Activated T-helper 1 cell treated with anti-CD3 and anti-CD28 coated beads, Interleukin-12 subunit alpha, Interleukin-12 subunit beta, Interleukin-2, Interleukin-4 antibody, amounts not matched to agents 30 ng/mL and 10 ng/mL and 1 ng/mL, durations not matched to agents 14 hours and 24 hours and 36 hours (primary cell): Measurements from ENCODE around the gene DNER. TPM values are rescaled to one million over a fixed set of nuclear protein-coding genes. Genes with fewer than 3 reads are reported as not detected.

Source experiments
- DNase-seq: peaks from one replicate; pipeline ENCODE4 v3.0.0; 2021; ENCODE audit warnings: low spot score
- H3K27ac Mint-ChIP-seq: one replicate; pipeline ENCODE4 v1.8.0; 2021; ENCODE audit warnings: mild to moderate bottlenecking, mixed read lengths
- H3K27me3 Mint-ChIP-seq: one replicate; pipeline ENCODE4 v1.8.0; 2022; ENCODE audit warnings: mild to moderate bottlenecking, moderate library complexity, mixed read lengths; ENCODE audit not compliant: insufficient read depth
- H3K36me3 Mint-ChIP-seq: one replicate; pipeline ENCODE4 v1.8.0; 2021; ENCODE audit warnings: low read depth, mixed read lengths
- H3K4me1 Mint-ChIP-seq: one replicate; pipeline ENCODE4 v1.8.0; 2021; ENCODE audit warnings: low read depth, mixed read lengths
- H3K4me3 Mint-ChIP-seq: one replicate; pipeline ENCODE4 v1.8.0; 2021; ENCODE audit warnings: mild to moderate bottlenecking, moderate library complexity, mixed read lengths
- H3K9me3 Mint-ChIP-seq: one replicate; pipeline ENCODE4 v1.8.0; 2021; ENCODE audit warnings: mixed read lengths
- intact Hi-C: fragments of 100-400 bp; cut with micrococcal nuclease; formaldehyde crosslinking; loops from one replicate; pipeline ENCODE4 v1.15.1; 2024
- total RNA-seq: library from RNA; stranded (reverse); gene quantifications from 2 replicates; pipeline ENCODE4 v1.2.3, GENCODE V29; 2022

The DNER gene
- total RNA-seq, 1 donor from 2014 or later = not detected

DNA sequence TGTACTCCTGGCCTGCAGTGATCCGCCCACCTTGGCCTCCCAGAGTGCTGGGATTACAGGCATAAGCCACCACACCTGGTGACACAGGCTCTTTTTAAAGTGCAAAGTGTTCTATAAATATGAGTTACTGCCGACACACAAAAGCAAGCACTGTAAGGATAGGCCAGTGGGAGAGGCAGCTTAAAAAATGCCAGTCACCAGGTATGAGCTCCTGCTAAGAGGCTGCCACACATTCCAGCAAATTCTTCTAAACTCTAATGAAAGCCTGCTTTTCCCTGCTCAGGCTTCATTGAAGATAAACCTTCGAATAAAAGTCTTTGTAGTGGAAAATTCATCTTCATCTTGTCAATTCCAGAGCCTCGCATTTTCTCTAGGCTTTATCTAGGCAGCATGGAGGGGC, 240.2 kb downstream of the DNER start:
- Mint-ChIP-seq H3K4me3 (no peak overlapping the region), H3K36me3 (no peaks in the 10 kb centered on the region), H3K9me3 (no peaks in the 10 kb centered on the region), H3K27ac (no peak overlapping the region), H3K4me1 (no peaks in the 10 kb centered on the region), H3K27me3 (no peaks in the 10 kb centered on the region)
- DNase-seq = no peak
- intact Hi-C loops = no loop called here

DNA sequence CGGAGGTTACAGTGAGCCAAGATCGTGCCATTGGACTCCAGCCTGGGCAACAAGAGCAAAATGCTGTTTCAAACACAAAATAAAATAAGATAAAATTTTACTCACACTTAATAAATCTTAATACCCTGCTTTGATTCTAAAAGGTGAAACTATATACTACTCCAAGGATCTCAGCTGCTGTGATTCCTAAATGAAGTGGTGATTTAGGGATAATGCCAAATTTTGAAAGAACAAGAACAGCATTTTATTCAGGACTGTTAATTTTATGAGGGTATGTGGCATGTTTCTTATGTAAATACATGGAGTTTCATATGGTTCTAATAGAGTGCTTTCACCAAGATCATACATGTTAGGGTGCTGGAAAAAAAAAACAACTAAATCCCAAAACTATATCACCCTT, 243.6 kb downstream of the DNER start:
- H3K9me3 Mint-ChIP-seq = peaks cover 4% of the 10 kb centered on the region
- no peak for DNase-seq
- no peaks in the 10 kb centered on the region for H3K27me3 Mint-ChIP-seq
- H3K4me1 Mint-ChIP-seq = no peaks in the 10 kb centered on the region
- intact Hi-C loops = no loop called here
- H3K36me3 Mint-ChIP-seq = no peaks in the 10 kb centered on the region
- no peak overlapping the region for H3K27ac Mint-ChIP-seq
- H3K4me3 Mint-ChIP-seq = no peak overlapping the region

GRCh38 chr2:229467783-229468182, 246.6 kb downstream of the DNER start:
- Mint-ChIP-seq H3K9me3 (peaks cover 9% of the 10 kb centered on the region), H3K27me3 (no peaks in the 10 kb centered on the region), H3K4me3 (no peak overlapping the region), H3K36me3 (no peaks in the 10 kb centered on the region), H3K27ac (no peak overlapping the region), H3K4me1 (no peaks in the 10 kb centered on the region)
- intact Hi-C loops = no loop called here
- no peak for DNase-seq

DNA sequence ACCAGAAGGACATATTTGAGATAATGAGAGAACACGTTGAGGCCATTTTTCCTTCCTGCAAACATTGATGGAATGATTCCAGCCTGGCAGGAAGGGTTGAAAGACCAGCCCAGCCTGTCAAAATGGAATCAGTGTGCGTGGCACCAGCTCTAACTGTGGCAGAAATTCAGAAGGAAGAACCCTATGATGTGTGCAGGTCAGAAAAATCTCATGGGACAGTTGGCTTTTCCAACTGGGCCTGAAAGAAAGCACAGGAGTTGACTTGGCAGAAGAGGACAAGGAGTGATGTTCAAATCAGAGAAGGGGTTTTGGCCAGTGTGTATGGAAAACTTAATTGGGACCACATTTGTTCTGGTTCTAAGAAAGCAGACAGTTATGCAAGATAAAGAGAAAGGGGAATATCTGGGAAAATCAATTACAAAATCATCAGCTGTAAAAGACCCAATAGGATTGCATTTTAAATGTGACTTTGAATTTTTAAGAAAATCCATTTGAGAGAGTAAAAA, 250.5 kb downstream of the DNER start:
- no peak for DNase-seq
- Mint-ChIP-seq H3K27ac (no peak overlapping the region), H3K9me3 (peaks cover 9% of the 10 kb centered on the region), H3K36me3 (no peaks in the 10 kb centered on the region), H3K27me3 (no peaks in the 10 kb centered on the region), H3K4me1 (no peaks in the 10 kb centered on the region), H3K4me3 (no peak overlapping the region)
- intact Hi-C loops = no loop called here

DNA sequence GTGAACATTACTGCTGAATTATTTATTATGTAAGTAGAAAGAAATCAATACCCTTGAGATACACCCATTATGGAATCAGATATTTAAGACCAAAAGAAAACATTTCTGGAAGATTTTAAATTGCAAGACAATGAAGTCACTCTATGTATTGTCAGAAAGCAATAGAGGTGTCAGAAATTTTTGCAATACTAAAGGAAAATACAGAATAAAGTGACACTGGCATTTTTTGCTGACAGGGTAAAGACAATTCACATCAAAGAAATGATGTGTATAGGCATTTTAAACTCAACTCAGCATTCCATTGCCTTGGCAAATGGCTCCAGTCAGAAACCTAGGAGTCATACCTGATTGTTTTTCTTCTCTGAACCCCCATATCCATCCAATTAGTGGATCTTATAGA, 252.2 kb downstream of the DNER start:
- no peaks in the 10 kb centered on the region for H3K27me3 Mint-ChIP-seq
- intact Hi-C loops = no loop called here
- no peak for DNase-seq
- peaks cover 9% of the 10 kb centered on the region for H3K9me3 Mint-ChIP-seq
- H3K4me1 Mint-ChIP-seq = no peaks in the 10 kb centered on the region
- no peak overlapping the region for H3K4me3 Mint-ChIP-seq
- no peak overlapping the region for H3K27ac Mint-ChIP-seq
- no peaks in the 10 kb centered on the region for H3K36me3 Mint-ChIP-seq

GRCh38 chr2:229456091-229456490, 258.3 kb downstream of the DNER start:
- no peak overlapping the region for H3K4me3 Mint-ChIP-seq

DNA sequence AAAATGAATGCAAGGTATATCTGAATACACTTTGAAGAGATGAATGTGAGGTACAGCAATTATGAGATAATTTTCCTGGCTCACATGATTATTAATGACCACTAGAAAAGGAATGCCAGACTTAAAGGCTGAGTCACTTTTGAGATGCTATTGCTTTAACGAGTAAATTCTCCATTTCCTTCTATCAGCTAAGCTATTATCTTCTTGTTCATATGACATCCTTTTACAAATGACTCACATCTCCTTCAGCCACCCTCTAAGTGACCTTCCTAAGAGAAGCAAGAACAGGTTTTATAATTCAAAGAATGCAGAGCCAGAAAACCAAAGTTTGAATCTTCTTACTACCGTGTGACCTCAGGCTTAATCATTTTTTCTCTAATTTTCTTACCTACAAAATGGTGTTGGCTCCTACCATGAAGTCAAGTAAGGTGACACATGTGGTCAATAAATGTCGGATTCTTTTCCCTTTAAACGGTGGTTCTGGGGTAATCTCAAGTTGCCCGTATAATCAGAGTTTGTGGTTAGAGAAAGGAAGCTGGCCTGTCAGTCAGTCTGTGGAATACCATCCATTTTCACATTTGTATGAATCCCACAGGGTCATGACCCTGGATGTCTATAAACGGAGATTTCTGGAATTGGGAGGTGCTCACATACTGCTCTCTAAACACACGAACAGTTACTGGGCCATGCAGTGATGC, 259.3 kb downstream of the DNER start:
- no peaks in the 10 kb centered on the region for H3K36me3 Mint-ChIP-seq
- H3K27me3 Mint-ChIP-seq = no peaks in the 10 kb centered on the region
- intact Hi-C loops = no loop called here
- no peak overlapping the region for H3K4me3 Mint-ChIP-seq
- no peak overlapping the region for H3K27ac Mint-ChIP-seq
- no peak for DNase-seq
- H3K4me1 Mint-ChIP-seq = no peaks in the 10 kb centered on the region
- no peaks in the 10 kb centered on the region for H3K9me3 Mint-ChIP-seq

More at GRCh38 chr2:229456091-229456490, 258.3 kb downstream of the DNER start:
- H3K27ac Mint-ChIP-seq = no peak overlapping the region
- intact Hi-C loops = no loop called here
- no peaks in the 10 kb centered on the region for H3K9me3 Mint-ChIP-seq
- no peaks in the 10 kb centered on the region for H3K27me3 Mint-ChIP-seq
- no peaks in the 10 kb centered on the region for H3K4me1 Mint-ChIP-seq
- no peak for DNase-seq
- H3K36me3 Mint-ChIP-seq = no peaks in the 10 kb centered on the region

DNA sequence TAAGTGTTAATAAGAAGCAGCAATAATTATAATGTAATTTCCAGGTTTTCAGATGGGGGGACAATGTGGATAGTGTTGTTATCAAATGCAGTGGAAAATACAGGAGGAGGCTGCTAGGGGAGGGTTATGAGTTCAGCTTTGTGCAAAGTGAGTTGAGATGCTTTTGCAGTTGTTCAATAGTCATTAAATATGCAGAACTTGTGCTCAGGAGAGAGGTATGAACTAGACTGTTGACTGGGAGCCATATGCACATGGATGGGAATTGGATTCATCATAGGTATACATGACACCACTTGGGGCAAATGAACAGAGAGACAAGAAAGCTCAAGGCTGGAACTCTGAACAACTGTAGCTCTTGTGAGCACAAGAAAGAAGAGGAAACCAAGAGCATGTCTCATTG, 261.1 kb downstream of the DNER start:
- H3K36me3 Mint-ChIP-seq = no peaks in the 10 kb centered on the region
- H3K9me3 Mint-ChIP-seq = no peaks in the 10 kb centered on the region
- intact Hi-C loops = no loop called here
- no peak overlapping the region for H3K27ac Mint-ChIP-seq
- no peak for DNase-seq
- H3K4me1 Mint-ChIP-seq = no peaks in the 10 kb centered on the region
- no peak overlapping the region for H3K4me3 Mint-ChIP-seq
- no peaks in the 10 kb centered on the region for H3K27me3 Mint-ChIP-seq

GRCh38 chr2:229451852-229452251, 262.5 kb downstream of the DNER start:
- DNase-seq = no peak
- H3K27ac Mint-ChIP-seq = no peak overlapping the region
- no peak overlapping the region for H3K4me3 Mint-ChIP-seq
- no peaks in the 10 kb centered on the region for H3K4me1 Mint-ChIP-seq
- no peaks in the 10 kb centered on the region for H3K36me3 Mint-ChIP-seq
- intact Hi-C loops = no loop called here
- no peaks in the 10 kb centered on the region for H3K27me3 Mint-ChIP-seq
- H3K9me3 Mint-ChIP-seq = no peaks in the 10 kb centered on the region

- Mint-ChIP-seq H3K27ac (no peak overlapping the region), H3K27me3 (no peaks in the 10 kb centered on the region), H3K4me3 (no peak overlapping the region), H3K9me3 (no peaks in the 10 kb centered on the region), H3K36me3 (no peaks in the 10 kb centered on the region), H3K4me1 (no peaks in the 10 kb centered on the region)
- intact Hi-C loops = no loop called here
- no peak for DNase-seq
These were observed 267.1 kb downstream of the DNER start for GRCh38 chr2:229447227-229447626.

DNA sequence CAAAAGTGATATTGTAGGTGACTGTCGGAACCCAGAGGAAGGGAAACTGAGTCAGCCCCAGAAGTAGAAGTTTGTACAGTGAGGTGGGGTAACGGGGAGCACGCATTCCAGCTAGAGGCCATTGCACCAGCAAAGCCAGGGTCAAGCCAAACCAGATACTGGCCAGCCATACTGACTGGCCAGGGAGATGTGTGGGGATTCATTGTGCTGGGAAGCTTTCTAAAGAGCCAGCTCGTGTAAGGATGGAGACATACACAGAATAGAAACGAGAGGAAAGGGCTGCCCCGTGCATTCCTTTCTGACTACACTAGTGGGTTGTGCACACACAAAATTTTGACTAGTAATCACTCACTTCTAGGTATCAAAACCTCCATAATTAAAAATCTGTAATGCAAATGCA, 268.0 kb downstream of the DNER start:
- no peak for DNase-seq
- H3K36me3 Mint-ChIP-seq = no peaks in the 10 kb centered on the region
- no peaks in the 10 kb centered on the region for H3K27me3 Mint-ChIP-seq
- H3K9me3 Mint-ChIP-seq = no peaks in the 10 kb centered on the region
- no peak overlapping the region for H3K27ac Mint-ChIP-seq
- no peaks in the 10 kb centered on the region for H3K4me1 Mint-ChIP-seq
- intact Hi-C loops = no loop called here
- no peak overlapping the region for H3K4me3 Mint-ChIP-seq

DNA sequence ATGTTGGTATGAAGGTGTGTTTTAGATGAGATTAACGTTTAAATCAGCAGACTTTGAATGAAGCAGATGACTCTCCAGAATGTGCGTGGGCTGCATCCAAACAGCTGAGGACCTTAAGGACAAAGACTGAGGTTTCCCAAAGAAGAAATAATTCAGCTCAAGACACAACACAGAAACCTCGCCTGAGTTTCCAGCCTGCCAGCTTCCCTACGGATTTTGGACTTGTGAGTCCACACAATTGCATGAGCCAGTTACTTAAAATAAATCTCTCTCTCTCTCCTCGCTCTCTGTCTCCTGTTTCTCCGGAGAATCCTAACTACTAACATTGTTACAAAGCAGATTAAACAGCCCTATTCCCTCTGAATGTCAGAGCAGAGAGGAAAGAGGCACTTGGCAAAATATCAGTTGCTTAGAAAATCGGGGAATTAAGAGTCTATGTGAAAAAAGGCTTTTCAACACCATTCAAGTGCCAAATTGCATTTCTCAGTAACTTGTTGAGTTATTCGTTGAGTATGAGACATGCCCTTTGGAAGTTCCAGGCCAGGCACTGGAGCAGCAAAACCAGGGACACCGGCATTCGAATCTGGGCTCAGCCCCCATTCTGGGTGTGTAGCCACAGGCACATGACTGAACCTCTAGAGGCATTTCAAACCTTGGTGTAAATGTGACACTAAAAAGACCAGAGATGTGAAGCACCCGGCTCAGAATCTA, 268.7 kb downstream of the DNER start:
- intact Hi-C loops = no loop called here
- DNase-seq = no peak
- Mint-ChIP-seq H3K27ac (no peak overlapping the region), H3K4me3 (no peak overlapping the region), H3K9me3 (no peaks in the 10 kb centered on the region), H3K36me3 (no peaks in the 10 kb centered on the region), H3K4me1 (no peaks in the 10 kb centered on the region), H3K27me3 (no peaks in the 10 kb centered on the region)

DNA sequence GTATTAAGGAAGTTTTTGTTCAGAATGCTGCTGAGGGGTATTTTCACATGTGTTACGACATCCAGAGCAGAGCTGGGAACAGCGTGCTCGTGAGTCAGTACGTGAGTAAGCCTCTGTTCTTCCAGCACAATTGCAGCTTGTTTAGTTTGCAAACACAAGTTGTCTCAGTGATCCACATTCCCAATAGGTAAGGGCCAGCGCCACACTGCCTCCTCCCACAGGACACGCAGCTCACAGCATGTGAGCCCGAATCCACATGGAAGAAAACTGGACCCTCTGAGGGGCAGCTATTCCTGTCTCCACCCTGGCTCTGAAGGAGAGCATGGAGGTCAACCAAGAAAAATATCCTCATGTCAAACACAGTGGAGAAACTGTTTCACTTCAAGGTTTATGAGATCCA, 269.3 kb downstream of the DNER start:
- Mint-ChIP-seq H3K36me3 (no peaks in the 10 kb centered on the region), H3K27me3 (no peaks in the 10 kb centered on the region), H3K4me3 (no peak overlapping the region), H3K9me3 (no peaks in the 10 kb centered on the region), H3K4me1 (no peaks in the 10 kb centered on the region), H3K27ac (no peak overlapping the region)
- intact Hi-C loops = no loop called here
- no peak for DNase-seq
